HCT116 (cell line): ENCODE data around the gene TANC1.

Source experiments
- CTCF ChIP-seq, 3 experiments: fragments of 200-600 bp in 1 of 3; sonication (generic) in 1 of 3; IDR thresholded peaks in 2 of 3; conservative IDR thresholded peaks in 1 of 3; 2 replicates each; pipeline ENCODE4 v1.5.1; 2012 to 2017; ENCODE audit warnings: low read depth in 2 of 3, low read length in 2 of 3, antibody characterized with exemption in 1 of 3, borderline replicate concordance in 1 of 3, control low read depth in 1 of 3, mild to moderate bottlenecking in 1 of 3, mixed read lengths in 1 of 3, mixed run types in 1 of 3, moderate library complexity in 1 of 3; ENCODE audit not compliant: insufficient read depth in 1 of 3
- EZH2 ChIP-seq: fragments of 200-600 bp; sonication (generic); IDR thresholded peaks from 2 replicates; pipeline ENCODE4 v1.6.1; 2017; ENCODE audit warnings: antibody characterized with exemption, mixed run types
- JUND ChIP-seq: IDR thresholded peaks from 2 replicates; pipeline ENCODE4 v1.6.1; 2012
- POLR2AphosphoS5 ChIP-seq: IDR thresholded peaks from 2 replicates; pipeline ENCODE4 v1.6.1; 2011; ENCODE audit warnings: mild to moderate bottlenecking, low read depth, low read length, moderate library complexity
- REST ChIP-seq: IDR thresholded peaks from 2 replicates; pipeline ENCODE4 v1.6.1; 2012; ENCODE audit warnings: low read depth
- SRF ChIP-seq: IDR thresholded peaks from 2 replicates; pipeline ENCODE4 v1.6.1; 2012; ENCODE audit warnings: low read depth
- YY1 ChIP-seq: IDR thresholded peaks from 2 replicates; pipeline ENCODE4 v1.6.1; 2011; ENCODE audit warnings: low read length, low read depth, moderate library complexity, mild to moderate bottlenecking; ENCODE audit not compliant: insufficient replicate concordance; ENCODE audit errors: extremely low read depth
- ZNF274 ChIP-seq: fragments of 200-500 bp; sonication (Bioruptor generic); IDR thresholded peaks from 2 replicates; pipeline ENCODE4 v1.6.1; 2014; ENCODE audit warnings: mild to moderate bottlenecking, low read depth, low read length, inconsistent platforms

GRCh38 chr2:159148901-159149300 lies 180.5 kb downstream of the TANC1 start:
- TF ChIP-seq CTCF (IDR thresholded peaks at IDR 0.05 in 2 of 3, conservative IDR thresholded peaks at IDR 0.05 in 1 of 3; ENCODE audit: borderline replicate concordance in 1 of 3, insufficient read depth in 1 of 3, low read depth in 2 of 3, low read length in 2 of 3) (no peak), REST (no peak), EZH2 (no peak), SRF (no peak), POLR2AphosphoS5 (no peak), YY1 (no peak), ZNF274 (no peak), JUND (no peak)
